Ovary (tissue), 9 donors: ENCODE data around the gene ERFL. TPM values are rescaled to one million over a fixed set of nuclear protein-coding genes. Genes with fewer than 3 reads are reported as not detected.

Experiments
- DNase-seq, 5 donors: peaks; one replicate each; pipeline ENCODE4 v3.0.0-alpha.2; 2019 to 2020
- H3K27ac ChIP-seq, 2 donors: fragments of 200-600 bp; one replicate each; pipeline versions ENCODE4 v1.5.1 to v1.8.0; 2019 to 2022
- H3K27me3 ChIP-seq: fragments of 200-600 bp; one replicate; pipeline ENCODE4 v1.8.0; 2022
- H3K36me3 ChIP-seq: fragments of 200-600 bp; sonication (generic); one replicate; pipeline ENCODE4 v1.5.1; 2019
- H3K4me1 ChIP-seq: one replicate; pipeline ENCODE4 v1.8.1; 2013; ENCODE audit warnings: mild to moderate bottlenecking, moderate library complexity; ENCODE audit not compliant: insufficient read depth
- H3K4me3 ChIP-seq: fragments of 200-600 bp; sonication (generic); one replicate; pipeline ENCODE4 v1.5.1; 2017
- H3K9me3 ChIP-seq, 2 donors: fragments of 200-600 bp in 1 of 2; sonication (generic) in 1 of 2; one replicate each; pipeline versions ENCODE4 v1.5.1 to v1.8.1; 2013 to 2019; ENCODE audit warnings: mild to moderate bottlenecking in 1 of 2, moderate library complexity in 1 of 2
- CTCF ChIP-seq, 3 donors: fragments of 450-650 bp in 2 of 3; fragments of 200-600 bp in 1 of 3; IDR thresholded peaks; one replicate each; pipeline versions ENCODE4 v1.5.1 to v1.8.0; 2016 to 2022; ENCODE audit warnings: antibody characterized with exemption in 3 of 3, mild to moderate bottlenecking in 1 of 3
- EP300 ChIP-seq: sonication (generic); formaldehyde crosslinking; IDR thresholded peaks from one replicate; pipeline ENCODE4 v1.6.1; 2017; ENCODE audit warnings: antibody characterized with exemption
- POLR2A ChIP-seq: fragments of 450-650 bp; IDR thresholded peaks from one replicate; pipeline ENCODE4 v1.6.1; 2017; ENCODE audit warnings: antibody characterized with exemption, mild to moderate bottlenecking, moderate library complexity
- WGBS, 3 donors: extraction: QIAGEN DNeasy Blood & Tissue Kit in 1 of 3; methylation state at CpG; one replicate each; pipeline versions ENCODE4 v1.1.5 to v1.1.7; 2013 to 2017; 5-methylcytosine and 5-hydroxymethylcytosine counted together
- intact Hi-C, 4 donors: fragments of 100-400 bp; cut with DNase I; formaldehyde crosslinking; loops; one replicate each; pipeline versions ENCODE4 v1.11.0 to v1.15.1; 2022 to 2023
- polyA plus RNA-seq, 2 donors: library from polyadenylated mRNA; stranded (reverse); fragments of 200-250 nt in 1 of 2; fragments of 350-450 nt in 1 of 2; fragmentation: Illumina TruSeq in 1 of 2; extraction: RNeasy Lipid Tissue Mini Kit (QIAGEN cat#74804) in 1 of 2; gene quantifications; one replicate each; pipeline ENCODE4 v1.2.3, GENCODE V29; 2013 to 2014
- total RNA-seq, 7 donors: library from RNA; depleted of rRNA in 2 of 7; stranded (reverse); fragments of >200 nt in 2 of 7; fragmentation: NEBNext Ultra II Directional in 3 of 7; extraction: Animal tissue kit (Norgen Biotek cat#: 25700) in 3 of 7; gene quantifications; one replicate each; pipeline versions ENCODE4 v1.1.0 to v1.2.4, GENCODE V29; 2016 to 2023
- donor health status: DM: no; HTN: no; CAD: no; lungs with moderate emphysema.
- donor health status: DM: no; HTN: no; CAD: no.
- donor health status: Bipolar disorder and iron deficiency.
- donor health status: DM: yes; HTN: yes; CAD: no.
- donor health status: DM: no; HTN: no; CAD: no.
- donor health status: DM: yes; HTN: yes; CAD: no.

Gene ERFL
- total and polyA plus RNA-seq, 9 donors, result 0.11 to 1.3 (median 0.44) TPM; not detected in 1

GRCh38 chr19:41886761-41887710, 41.2 kb downstream of the ERFL start:
- peaks cover 6% of the 10 kb centered on the region for H3K4me1 ChIP-seq
- H3K36me3 ChIP-seq, result no peaks in the 10 kb centered on the region
- no peak for TF ChIP-seq CTCF (IDR thresholded peaks at IDR 0.05)
- TF ChIP-seq EP300, result no peak
- TF ChIP-seq POLR2A, result no peak
- intact Hi-C loops, result no loop called here
- no peak overlapping the region for H3K27ac ChIP-seq
- no peaks in the 10 kb centered on the region for H3K27me3 ChIP-seq
- WGBS, 3 donors, result 68 to 78% (median 72%) methylated on average over 13 of the region's 13 CpGs
- DNase-seq, result no peak
- no peak overlapping the region for H3K4me3 ChIP-seq
- H3K9me3 ChIP-seq, result no peaks in the 10 kb centered on the region

- 0 to 1% (median 1%) methylated on average over 52 to 66 of the region's 66 CpGs for WGBS, 3 donors
- Histone ChIP-seq H3K27me3 (no peaks in the 10 kb centered on the region), H3K4me3 (peak overlapping the region; percentile 87), H3K4me1 (peaks cover 6% of the 10 kb centered on the region), H3K27ac (no peak overlapping the region), H3K9me3 (no peaks in the 10 kb centered on the region), H3K36me3 (no peaks in the 10 kb centered on the region)
- intact Hi-C loops, result no loop called here
- no peak for TF ChIP-seq EP300
- peak; percentile 18 for TF ChIP-seq POLR2A
- TF ChIP-seq CTCF (IDR thresholded peaks at IDR 0.05), result peak in 2 of 3 donors; percentile 18 to 24
- peak; percentile 92 to 96 (median 93) for DNase-seq
Observed at GRCh38 chr19:41883821-41884733, 44.2 kb downstream of the ERFL start.

GRCh38 chr19:41883463-41883820, 44.8 kb downstream of the ERFL start:
- Histone ChIP-seq H3K36me3 (no peaks in the 10 kb centered on the region), H3K4me1 (peaks cover 6% of the 10 kb centered on the region), H3K4me3 (peak overlapping the region; percentile 87), H3K27me3 (no peaks in the 10 kb centered on the region), H3K27ac (peak overlapping the region; percentile 5 to 76), H3K9me3 (no peaks in the 10 kb centered on the region)
- DNase-seq, result no peak
- no peak for TF ChIP-seq EP300
- TF ChIP-seq POLR2A, result no peak
- TF ChIP-seq CTCF (IDR thresholded peaks at IDR 0.05), result no peak
- intact Hi-C loops, result no loop called here
- WGBS, 3 donors, result 0 to 2% (median 1%) methylated on average over 23 of the region's 23 CpGs
